Activated T-cell treated with anti-CD3 and anti-CD28 coated beads, Interleukin-2, amount 50 U/mL, for 48 hours (primary cell): Measurements from ENCODE around the gene NAPA.

ENCODE experiments used
- DNase-seq, 2 experiments: peaks; one replicate each; pipeline ENCODE4 v3.0.0-alpha.2; 2020

The NAPA gene

DNA sequence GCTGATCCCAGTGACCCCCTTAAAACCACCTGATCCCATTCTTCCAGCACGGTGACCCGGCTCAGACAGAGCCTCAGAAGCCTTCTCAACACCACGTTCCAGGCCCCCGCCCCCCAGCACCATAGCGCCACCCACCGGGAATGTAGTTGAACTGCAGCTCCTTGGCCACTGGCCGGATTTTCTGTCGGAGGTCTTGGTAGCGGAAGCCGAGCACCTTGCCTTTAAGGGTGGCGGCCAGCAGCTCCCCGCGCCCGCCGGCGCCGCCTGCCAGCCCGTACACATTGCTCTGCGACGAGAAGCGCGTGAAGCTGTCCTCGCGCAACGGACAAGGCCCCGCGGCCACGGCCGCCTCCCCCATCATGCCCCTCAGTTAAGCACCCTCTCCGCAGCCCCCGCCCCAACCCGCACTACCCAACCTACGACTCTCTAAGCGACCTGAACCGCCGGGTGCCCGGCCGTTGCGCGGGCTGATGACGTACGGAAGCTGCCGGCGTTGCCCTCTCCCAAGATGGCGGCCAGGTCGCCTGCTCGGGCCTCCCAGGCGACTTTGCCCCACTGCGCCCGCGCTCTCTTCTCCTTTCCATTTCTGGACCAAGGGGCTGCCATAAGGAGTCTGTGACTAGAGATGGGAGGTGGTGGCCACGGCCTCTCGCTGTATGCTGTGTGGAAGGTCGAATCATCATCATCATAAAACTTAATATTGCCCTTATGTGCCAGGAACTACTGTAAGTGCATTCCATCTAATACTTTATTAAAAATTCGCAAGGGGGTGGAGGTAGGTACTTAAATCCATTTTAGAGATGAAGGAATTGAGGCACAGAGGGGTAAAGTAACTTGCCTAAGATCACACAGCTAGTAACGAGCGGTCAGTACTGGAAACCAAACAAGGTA, 30.8 kb downstream of the NAPA start, which contains the start of gene KPTN:
TSS of gene KPTN (minus strand) at position 420 of the 891 bp plus-strand sequence. CDS start at position 361, 59 bp downstream.
- DNase-seq, result peak; percentile 95 to 97

DNA sequence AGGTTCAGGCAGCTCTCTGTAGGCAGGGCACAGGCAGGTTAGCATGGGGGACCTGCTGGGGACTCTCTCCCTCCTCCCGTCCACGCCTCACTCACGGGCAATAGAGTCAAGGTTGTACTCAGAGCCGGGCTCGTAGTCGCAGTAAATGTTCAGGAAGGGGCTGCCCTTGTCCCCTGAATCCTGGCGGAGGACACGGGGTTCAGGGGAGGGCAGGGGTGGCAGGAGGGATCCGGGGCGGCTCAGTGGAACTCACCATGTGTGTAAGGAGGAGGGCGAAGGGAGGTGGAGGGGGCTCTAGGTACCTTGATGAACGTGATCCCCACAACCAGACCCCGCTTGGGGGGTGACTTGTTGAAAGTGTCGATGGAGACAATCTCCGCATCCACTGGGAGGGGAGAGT, 31.7 kb downstream of the NAPA start:
- no peak for DNase-seq

DNA sequence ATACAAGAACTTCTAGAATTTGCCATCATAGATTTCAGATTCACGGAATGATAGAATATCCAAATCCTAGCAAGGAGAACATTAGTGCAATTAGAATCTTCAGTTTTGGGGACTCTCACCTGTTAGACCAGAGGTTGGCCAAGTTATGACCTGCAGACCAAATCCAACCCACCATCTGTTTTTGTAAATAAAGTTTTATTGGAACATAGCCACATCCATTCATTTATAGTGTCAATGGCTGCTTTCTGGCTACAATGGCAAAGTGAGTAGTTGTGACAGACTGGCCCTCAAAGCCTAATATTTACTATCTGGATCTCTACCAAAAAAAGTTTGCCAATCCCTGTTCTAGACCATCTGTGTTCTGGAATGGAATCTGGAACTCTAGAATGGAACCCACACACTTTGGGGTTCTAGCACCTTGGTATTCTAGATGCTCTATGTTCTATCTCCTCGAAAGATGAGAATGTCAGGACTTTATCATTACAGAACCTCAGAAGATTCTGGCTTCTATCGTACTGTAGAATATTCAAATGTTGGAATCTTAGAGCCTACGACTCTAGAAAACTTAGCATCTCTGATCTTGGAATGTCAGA, 33.3 kb downstream of the NAPA start:
- DNase-seq, result no peak

DNA sequence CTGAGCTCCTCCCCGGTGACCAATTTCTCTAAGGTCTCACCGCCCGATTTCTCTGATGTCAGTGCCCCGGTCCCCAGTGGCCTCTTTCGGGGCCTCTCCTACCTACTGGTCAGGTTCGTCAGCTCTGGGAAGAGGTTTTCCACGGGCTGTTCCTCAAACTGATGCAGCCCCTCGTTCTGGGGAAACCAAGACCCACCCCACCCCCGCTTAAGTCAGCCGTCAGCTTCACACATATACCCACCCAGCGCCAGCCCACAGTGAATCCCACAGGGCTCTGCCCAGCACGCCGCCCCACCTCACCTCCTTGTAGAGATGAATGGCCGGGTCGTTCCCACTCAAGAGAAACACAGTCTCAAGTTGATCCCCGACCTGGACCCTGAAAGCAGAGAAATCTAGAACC, 34.2 kb downstream of the NAPA start:
- DNase-seq, result no peak

DNA sequence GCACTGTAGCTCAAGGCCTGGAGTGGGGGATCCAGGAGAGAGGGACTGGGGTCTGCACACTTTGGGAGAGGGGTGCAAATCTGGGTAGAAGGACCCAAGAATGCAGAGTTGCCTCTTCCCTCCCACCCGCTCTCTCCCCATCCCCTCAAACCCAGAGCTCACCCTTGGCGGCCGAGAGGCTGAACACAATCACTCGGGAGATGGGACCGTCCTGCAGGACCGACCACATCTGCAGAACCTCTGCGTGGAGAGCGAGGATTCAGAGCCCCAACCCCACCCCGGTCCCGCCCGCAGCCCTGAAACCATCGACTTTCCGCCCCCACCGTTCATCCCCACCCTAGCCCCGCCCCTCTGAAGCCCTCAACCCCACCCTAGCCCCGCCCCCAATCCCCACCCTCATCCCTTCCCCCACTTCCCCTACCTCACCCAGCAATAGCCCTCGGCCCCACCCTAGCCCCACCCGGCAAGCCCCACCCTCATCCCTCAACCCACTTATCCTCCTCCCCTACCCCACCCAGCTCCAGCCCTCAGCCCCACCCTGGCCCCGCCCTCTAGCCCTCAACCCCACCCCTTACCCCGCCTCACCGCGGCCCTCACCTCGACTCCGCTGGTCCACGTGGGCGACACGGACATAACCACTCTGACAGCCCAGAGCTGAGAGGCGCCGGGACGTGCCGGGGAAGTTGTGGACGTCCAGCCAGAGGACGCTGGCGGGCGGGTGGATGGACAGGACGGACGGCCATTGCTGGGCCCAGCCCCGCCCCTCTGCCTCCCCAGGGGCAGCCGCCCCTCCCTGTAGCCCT, 35.0 kb downstream of the NAPA start:
- DNase-seq, result no peak

DNA sequence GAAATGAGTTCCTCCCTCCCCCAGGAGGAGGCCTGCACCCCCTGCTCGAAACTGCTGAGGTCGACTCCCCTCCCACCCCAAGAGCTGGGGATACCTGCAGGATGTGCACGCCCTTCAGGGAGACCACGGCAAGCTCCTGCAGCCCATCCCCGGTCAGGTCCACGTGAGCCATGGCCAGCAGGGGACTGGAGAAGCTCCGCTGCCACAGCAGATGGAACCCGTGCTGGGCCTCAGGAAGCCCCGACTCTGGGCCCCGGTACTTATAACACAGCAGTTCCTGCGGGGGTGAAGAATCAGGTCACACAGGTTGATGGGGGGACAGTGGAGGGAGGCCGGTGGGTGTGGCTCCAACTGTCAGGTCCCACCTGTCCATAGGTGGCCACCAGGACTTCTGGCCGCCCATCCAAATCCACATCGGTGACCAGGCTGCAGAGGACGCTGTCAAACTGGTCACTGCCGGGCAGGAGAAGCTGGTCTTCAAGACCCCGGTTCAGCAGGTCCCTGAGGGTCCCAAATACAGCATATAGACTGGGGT, 38.4 kb downstream of the NAPA start:
- DNase-seq, result no peak

DNA sequence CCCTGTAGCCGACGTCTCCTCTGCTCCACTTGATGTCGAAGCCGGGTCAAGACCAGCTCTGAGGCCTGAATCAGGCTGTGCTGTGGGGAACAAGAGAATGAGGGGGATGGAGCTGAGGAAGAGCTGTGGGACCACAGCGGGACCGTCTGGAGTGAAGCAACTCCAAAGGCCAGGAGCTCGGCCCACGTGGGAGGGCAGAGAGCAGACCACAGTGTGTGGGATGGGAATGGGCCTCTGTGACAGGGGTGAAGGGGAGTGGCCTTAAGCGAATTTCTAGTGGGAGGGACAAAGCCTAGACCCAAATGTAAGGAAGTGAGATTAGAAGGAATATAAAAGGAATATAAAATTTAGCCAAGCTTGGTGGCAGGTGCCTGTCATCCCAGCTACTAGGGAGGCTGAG, 39.4 kb downstream of the NAPA start:
- DNase-seq, result no peak

DNA sequence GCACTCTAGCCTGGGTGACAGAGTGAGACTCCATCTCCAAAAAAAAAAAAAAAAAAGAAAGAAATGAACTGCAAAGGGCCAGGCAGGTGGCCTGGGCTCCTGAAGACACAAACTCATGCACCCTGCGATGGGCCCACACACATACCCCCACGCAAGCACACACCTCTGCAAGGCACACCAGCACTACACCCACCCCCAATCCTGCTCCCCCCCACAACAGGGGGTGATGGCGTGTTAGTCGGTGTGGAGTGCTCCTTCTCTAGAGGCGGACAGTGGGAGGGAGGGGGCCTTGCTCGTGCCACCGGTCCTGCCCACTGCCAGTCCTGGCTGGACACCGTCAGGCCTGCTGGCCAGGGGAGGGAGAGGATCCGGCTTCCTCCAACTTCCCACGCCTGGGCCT, 41.5 kb downstream of the NAPA start:
- DNase-seq, result no peak

DNA sequence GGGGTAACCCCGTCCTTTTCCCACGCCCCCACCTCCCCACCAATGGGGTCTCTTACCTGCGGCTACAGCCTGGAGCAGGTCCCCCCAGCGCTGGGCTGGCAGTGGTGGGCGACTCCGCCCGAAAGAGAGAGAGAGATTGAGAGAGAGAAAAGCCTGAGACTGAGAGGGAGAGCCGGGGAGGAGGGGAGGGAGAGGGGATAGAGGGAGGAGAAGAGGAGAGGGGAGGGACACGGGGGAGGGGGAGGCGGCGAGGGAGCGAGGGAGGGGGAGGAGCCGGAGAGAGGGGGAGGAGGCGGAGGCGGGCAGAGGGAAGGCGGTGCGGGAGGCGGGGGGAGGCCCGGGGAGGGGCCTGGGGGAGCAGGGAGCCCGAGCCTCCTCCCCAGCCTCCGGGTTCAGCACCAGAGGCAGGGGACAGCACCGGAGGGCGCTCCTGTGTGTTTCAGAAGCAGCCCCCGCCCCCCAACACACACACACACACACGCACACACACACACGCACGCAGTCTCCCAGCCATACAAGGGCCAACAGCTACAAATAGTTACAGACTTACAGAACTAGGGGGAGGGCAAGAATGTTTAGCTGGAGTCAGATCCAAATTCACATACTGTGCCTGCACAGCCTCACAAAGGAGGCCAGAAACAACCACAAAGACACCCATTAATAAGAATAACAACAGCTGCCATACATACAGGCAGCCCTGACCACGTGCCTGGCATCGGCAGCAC, 43.0 kb downstream of the NAPA start, which contains the start of gene SLC8A2:
TSS of gene SLC8A2 (minus strand) at position 161 of the 725 bp plus-strand sequence. CDS start 5,490 bp downstream, outside the sequence.
- DNase-seq, result peak; percentile 52 to 64

DNA sequence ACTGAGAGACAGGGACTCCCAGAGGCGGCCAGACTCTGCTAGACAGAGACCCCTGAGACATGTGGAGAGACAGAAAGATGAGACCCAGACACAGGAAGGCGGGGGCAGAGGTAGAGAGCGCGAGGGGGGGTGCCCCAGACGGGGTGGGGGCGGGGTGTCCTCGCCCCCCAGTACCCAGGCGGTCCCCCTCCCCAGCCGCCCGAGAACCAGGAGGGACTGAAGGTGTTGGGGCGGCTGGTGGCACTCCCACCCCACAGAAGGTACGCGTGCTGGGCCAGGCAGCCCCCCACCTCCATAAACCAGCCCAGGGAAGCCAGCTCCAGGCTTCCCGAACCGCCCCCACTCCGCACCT, 43.5 kb downstream of the NAPA start:
- DNase-seq, result no peak

DNA sequence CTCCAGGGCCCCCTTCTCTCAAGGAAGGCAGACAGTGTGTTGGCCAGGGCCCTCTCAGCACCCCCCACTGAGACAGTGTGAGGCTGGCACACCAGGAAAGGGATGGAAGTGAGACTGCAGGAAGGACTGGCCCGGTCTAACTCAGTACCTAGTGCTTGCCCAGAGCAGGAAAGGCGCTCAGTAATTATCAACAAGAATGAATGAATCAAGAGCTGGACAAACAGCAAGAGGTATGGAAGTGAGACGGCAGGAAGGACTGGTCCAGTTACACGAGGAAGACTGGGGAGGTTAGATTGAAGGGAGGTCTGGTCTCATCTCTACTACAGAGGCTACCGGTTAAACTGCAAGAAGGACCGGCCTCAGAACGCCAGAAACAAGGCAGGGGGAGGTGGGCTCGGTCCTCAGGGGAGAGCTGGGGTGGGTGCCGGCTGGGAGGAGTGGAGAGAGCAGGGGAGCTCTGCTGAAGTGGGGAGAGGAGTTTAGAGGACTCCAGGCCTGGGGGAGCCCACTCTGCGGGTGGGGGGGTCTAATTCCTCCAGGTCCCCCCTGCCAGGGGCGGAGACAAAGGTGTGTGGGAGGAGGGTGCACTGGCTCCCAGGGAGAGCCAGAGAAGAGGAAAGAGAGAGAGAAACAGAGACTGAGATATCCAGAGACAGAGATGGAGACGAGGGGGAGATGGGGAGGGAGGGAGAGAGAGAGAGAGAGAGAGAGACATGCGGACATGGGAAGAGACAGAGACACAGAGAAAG, 44.2 kb downstream of the NAPA start:
- DNase-seq, result no peak

DNA sequence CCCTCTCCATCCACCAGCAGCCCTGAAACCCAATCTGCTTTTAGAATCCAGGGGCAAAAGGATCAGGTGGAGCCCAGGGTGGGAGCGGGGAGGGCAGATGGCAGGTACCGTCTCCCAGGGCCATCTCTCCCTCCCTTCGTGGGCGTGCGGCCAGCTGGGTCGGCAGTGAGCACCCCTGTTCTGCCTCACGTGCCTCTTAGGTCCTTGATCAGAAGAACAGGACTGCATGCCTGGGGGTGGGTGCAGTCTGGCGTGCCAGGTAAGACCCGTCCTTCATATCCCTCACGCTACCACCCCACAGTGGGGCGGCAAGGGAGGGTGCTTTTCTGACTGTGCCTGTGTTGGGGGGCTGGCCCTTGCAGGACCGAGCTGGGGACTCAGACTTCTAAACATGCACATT, 45.1 kb downstream of the NAPA start:
- no peak for DNase-seq

DNA sequence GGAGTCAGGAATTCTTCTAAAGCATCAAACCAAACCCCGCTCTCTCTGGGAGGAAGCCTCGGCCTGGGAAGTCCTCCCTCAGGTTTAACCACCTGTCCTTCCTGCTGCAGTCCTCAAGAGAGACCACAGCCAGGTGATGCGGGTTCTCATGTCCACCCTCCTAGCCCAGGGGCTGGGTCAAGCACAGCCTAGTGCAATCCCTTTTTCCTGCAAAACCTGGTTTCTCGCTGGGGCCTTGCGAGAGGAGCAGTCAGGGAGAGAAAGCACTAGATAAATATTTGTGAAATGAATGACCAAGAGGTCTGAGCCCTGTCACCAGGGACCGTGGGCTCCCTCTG, 45.5 kb downstream of the NAPA start:
- no peak for DNase-seq

DNA sequence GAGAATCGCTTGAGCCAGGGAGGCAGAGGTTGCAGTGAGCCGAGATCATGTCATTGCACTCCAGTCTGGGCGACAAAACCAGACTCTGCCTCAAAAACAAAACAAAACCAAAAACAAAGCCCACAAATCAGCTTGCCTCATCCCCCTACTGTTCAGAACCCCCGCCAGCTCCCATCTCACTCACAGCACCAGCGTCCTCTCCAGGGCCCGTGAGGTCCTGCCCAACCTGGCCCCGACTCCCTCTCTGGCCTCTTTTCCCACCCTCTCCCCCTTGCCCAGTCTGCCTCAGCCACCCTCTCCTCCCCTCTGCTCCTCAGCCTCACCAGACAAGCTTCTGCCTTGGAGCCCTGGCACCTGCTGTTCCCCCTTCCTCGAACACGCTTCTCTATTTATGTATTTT, 46.9 kb downstream of the NAPA start:
- no peak for DNase-seq

DNA sequence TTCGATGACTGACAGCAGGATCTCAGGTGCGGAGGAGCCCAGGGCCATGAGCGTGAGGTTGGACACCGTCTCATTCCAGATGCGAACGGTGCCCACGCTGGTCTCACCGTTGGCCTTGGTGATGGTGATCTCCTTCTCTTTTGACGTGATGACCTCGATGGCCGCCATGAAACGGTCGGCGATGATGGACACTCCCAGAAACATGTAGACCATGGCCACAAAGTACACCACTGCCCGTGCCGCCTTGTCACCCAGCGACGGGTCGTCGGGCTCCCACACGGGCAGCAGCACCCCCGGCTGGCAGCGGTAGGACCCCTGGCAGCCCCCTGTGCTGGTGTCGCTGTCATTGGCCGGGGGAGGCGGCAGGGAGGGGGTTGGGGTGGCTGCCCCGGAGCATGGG, 48.9 kb downstream of the NAPA start:
- no peak for DNase-seq

DNA sequence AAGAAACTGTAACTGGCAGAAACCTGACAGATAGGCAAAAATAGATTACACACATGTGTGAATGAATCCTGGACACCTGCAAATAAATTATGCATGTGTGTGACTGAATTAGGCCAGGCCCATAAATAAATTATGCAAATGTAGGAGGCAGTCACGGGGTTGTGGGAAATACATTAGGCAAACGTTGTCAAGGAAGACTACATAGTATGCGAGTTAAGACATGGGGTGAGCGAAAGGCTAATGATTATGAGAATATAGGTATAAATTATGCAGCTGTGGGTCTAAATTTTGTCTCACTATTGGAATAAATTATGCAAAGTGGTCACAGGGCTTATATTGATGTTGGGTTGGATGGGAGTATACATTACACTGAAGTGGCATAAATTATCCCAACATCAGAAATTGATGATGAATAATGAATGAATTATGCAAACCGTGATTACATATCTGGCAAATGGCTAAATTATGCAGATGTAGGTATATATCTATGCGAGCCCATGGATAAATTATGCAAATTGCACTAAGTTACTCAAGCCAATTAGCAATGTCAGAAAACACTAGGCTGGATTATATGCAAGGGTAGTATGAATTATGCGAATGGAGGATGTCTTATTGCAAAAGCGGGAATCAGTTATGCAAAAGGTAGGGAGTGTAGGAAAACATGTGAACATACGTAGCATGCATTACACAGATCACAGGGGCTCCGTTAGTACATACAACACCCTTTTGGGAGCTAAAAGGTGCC, 50.0 kb downstream of the NAPA start:
- no peak for DNase-seq

DNA sequence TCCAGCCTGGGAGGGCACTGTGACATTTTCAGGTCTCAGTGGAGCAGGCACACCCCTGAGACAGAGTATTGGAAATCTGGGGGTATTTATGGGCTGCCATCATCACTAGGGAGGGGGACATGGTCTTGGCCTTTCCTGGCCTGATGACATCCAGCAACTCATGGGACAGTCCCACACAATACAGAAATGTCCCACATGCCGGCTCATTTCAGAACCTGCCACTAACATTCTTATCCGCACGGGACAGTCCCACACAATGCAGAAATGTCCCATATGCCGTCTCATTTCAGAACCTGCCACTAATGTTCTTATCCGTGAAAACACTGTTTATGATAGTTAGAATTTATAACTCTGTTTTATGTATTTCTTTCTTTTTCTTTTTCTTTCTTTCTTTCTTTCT, 53.0 kb downstream of the NAPA start:
- no peak for DNase-seq

DNA sequence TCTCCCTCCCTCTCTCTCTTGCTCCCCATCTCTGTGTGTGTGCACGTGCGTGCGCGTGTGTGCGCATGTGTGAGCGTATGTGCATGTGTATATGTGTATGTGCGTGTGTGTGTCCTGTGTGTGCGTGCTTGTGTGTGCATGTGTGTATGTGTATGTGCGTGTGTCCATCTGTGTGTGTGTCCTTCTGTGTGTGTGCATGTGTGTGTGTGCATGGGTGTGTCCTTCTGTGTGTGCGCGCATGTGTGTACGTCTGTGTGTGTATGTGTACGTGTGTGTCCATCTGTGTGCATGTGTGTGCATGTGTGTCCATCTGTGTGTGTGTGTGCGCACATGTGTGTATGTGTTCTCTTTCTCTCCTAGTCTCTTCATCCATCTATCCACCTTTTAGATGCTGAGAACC, 55.4 kb downstream of the NAPA start:
- no peak for DNase-seq

DNA sequence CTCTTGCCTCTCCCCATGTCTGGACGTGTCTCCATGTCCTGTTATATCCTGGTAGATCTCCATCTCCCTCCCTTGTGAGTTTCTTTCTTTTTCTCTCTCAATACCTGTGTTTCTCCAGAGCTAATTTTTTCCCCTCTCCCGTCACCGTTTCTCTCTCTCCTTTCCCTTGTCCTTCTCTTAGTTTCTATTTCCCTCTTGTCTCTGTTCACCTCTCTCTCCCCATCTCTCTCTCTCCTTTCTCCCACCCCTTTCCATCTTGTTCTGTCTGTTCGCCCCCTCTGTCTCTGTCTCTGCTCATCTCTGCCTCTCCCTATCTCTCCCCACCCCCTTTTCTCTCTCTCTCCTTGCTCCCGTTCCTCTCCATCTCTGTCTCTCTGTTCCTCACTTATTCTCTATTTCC, 56.2 kb downstream of the NAPA start:
- DNase-seq, result no peak

DNA sequence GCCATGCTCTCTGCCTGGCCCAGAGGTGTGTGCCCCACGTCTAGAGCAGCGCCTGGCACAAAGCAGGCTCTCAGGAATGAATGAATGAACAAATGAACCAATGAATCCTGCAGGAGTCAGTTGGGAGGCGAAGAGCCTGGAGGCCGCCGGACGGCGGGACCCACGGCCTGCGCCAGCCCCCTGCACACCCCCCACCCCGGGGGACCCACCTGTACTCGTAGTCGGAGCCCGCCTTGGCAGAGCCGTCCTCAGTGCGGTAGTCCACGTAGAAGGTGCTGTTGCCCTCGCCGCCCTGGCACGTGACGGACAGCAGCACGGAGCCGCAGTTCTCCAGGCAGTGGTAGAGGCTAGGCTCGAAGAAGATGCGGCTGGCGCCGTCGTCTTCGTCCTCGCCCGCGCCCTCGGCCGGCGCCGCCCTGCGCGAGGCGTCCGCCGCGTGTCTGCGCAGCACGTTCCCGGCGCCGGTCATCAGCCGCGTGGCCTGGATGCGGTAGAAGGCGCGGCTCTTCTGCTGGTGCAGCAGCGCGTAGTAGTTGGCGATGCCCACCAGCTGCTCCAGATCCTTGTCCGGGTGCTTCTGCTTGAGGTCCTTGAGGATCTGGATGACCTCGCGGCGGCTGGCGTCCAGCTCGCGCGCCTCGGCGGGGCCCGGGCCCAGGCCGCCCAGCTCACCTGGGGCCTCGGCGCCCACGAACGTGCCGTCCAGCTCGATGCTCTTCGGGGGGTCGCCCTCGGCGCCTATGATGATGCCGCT, 58.0 kb downstream of the NAPA start:
- DNase-seq, result no peak

DNA sequence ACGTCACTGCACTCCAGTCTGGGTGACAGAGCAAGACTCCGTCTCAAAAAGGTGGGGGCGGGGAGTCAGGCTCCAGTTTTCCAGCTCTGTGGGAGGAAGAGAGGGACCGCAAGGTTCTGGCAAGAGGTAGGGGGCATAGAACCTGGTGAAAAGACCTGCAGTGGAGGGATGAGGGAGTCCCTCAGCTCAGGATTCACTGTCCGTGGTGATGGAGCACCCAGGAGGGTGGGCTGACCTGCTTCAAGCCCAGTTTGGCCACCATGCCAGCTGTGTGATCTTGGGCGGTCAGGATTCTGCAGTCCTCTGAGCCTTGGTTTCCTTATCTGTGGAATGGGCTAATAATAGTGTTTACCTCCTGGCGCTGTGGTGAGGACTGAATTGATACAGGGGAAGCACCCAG, 64.4 kb downstream of the NAPA start:
- no peak for DNase-seq
